ENCODE results near the gene FGF5.

The FGF5 gene

GRCh38 chr4:80340036-80340435 is 73.6 kb downstream of the FGF5 start:
- no peak for DNase-seq

Data from C1 segment of cervical spinal cord (tissue), 14 donors.